ENCODE results near the gene SDCBP2. TPM values are rescaled to one million over a fixed set of nuclear protein-coding genes. Genes with fewer than 3 reads are reported as not detected.

Gene SDCBP2
- total and polyA plus RNA-seq, 2 of the 4 experiments (the other 2 are of a cell fraction) = 0.54 to 1.3 TPM

GRCh38 chr20:1334370-1334731 is 5.4 kb upstream of the SDCBP2 start:
- Histone ChIP-seq H3K4me1 (ENCODE audit: control insufficient read depth, insufficient read depth, low read length) (peaks cover 9% of the 10 kb centered on the region), H3K14ac (replicated peaks; ENCODE audit: low read depth, low read length) (no peak overlapping the region), H3K27ac (ENCODE audit: insufficient read depth, low read length) (no peak overlapping the region), H2AK5ac (ENCODE audit: low read depth, low read length) (no peak overlapping the region), H2BK15ac (ENCODE audit: low read depth, low read length) (no peak overlapping the region), H2AK9ac (replicated peaks; ENCODE audit: low read depth, low read length, poor library complexity) (no peak overlapping the region), H3K9me1 (ENCODE audit: insufficient read depth, low read length) (peaks cover 35% of the 10 kb centered on the region), H4K91ac (ENCODE audit: insufficient read depth, low read depth, low read length) (no peak overlapping the region), H4K8ac (ENCODE audit: low read depth in 2 of 2, low read length in 2 of 2) (no peak overlapping the region), H3K56ac (ENCODE audit: extremely low read depth, insufficient read depth, low read length) (no peak overlapping the region), H2BK20ac (ENCODE audit: low read depth, low read length) (no peak overlapping the region), H3K4ac (ENCODE audit: low read depth, low read length) (no peak overlapping the region), H3K23ac (ENCODE audit: low read depth, low read length) (no peak overlapping the region), H4K5ac (ENCODE audit: low read depth, low read length) (no peak overlapping the region), H3K18ac (ENCODE audit: low read depth, low read length) (no peak overlapping the region), H2AFZ (replicated peaks; ENCODE audit: low read length, poor library complexity) (no peak overlapping the region), H3K9me3 (ENCODE audit: control insufficient read depth, insufficient read depth, low read length) (no peaks in the 10 kb centered on the region), H3K79me1 (ENCODE audit: low read depth in 1 of 2, low read length in 2 of 2) (peaks cover 44 to 84% of the 10 kb centered on the region in 2 experiments), H3K9ac (ENCODE audit: low read depth, low read length) (no peak overlapping the region), H3K4me3 (ENCODE audit: insufficient read depth, low read depth, low read length) (no peak overlapping the region), H3K36me3 (ENCODE audit: control insufficient read depth, insufficient read depth, low read length) (peaks cover 9% of the 10 kb centered on the region; the same call in 1 of the 2 replicates), H4K20me1 (ENCODE audit: insufficient read depth, low read length) (peaks cover 11% of the 10 kb centered on the region), H2BK5ac (ENCODE audit: low read depth, low read length, poor library complexity, severe bottlenecking) (no peak overlapping the region), H3K27me3 (ENCODE audit: control insufficient read depth, insufficient read depth, low read length) (no peaks in the 10 kb centered on the region), H2BK120ac (ENCODE audit: low read depth, low read length) (no peak overlapping the region), H3K4me2 (ENCODE audit: low read depth, low read length) (no peak overlapping the region)
- no CpG with 5 or more reads among the region's 4 CpGs for WGBS, 2 experiments (ENCODE audit: extremely low coverage in 2 of 2, insufficient read length in 1 of 2)
- dilution Hi-C loops (cut with HindIII; ENCODE audit: low sequenced_read_pairs, unreplicated experiment) = no loop called here
- in situ Hi-C loops (cut with MboI; ENCODE audit: low sequenced_read_pairs) = loop anchor here (25.0 kb wide), 1 partner anchor 503 kb away; no protein-coding TSS in a partner anchor
- BruUV-seq (replicated peaks) = no TSS peak
- ChIA-PET POLR2A (ENCODE audit: unreplicated experiment) (no interaction called here), CTCF (no interaction called here)
- intact Hi-C loops (cut with micrococcal nuclease) = no loop called here
- DNase-seq (no peak), ATAC-seq (ENCODE audit: low read depth) (no peak)
- no peak for TF ChIP-seq MXI1 (IDR thresholded peaks at IDR 0.05; ENCODE audit: borderline replicate concordance, low read depth, low read length)
- no peak for TF ChIP-seq CEBPB (IDR thresholded peaks at IDR 0.05; ENCODE audit: low read depth, low read length)
- no peak for TF ChIP-seq MAFK (IDR thresholded peaks at IDR 0.05; ENCODE audit: low read depth, low read length)
- TF ChIP-seq MAZ (IDR thresholded peaks at IDR 0.05; ENCODE audit: borderline replicate concordance, low read depth, low read length) = no peak
- TF ChIP-seq CTCF (conservative IDR thresholded peaks at IDR 0.05; ENCODE audit: low read depth, low read length) = no peak

Measured in IMR-90 (cell line).